Heart right ventricle (tissue), 16 donors: ENCODE measurements around the gene ANAPC4. TPM values are rescaled to one million over a fixed set of nuclear protein-coding genes. Genes with fewer than 3 reads are reported as not detected.

Source experiments
- ATAC-seq, 8 donors: fragments of 200-7000 bp; cut with Tn5 transposase; one replicate each; pipeline ENCODE4 v1.9.1; 2020; ENCODE audit warnings: mild to moderate bottlenecking in 8 of 8, moderate library complexity in 8 of 8, moderate number of reproducible peaks in 1 of 8
- DNase-seq, 2 donors: peaks; one replicate each; pipeline ENCODE4 v3.0.0-alpha.2; 2020
- H3K27ac ChIP-seq, 10 donors: fragments of 200-600 bp; sonication (generic) in 2 of 10; one replicate each; pipeline versions ENCODE4 v1.5.0 to v1.8.0; 2020 to 2022; ENCODE audit warnings: mild to moderate bottlenecking in 3 of 10
- H3K27me3 ChIP-seq, 7 donors: fragments of 200-600 bp; one replicate each; pipeline ENCODE4 v1.8.0; 2021 to 2022; ENCODE audit warnings: mild to moderate bottlenecking in 2 of 7
- H3K36me3 ChIP-seq, 9 donors: fragments of 200-600 bp; sonication (generic) in 1 of 9; one replicate each; pipeline versions ENCODE4 v1.5.0 to v1.8.0; 2020 to 2022; ENCODE audit warnings: mild to moderate bottlenecking in 2 of 9
- H3K4me1 ChIP-seq, 9 donors: fragments of 200-600 bp; sonication (generic) in 1 of 9; one replicate each; pipeline versions ENCODE4 v1.5.0 to v1.8.0; 2020 to 2022; ENCODE audit warnings: mild to moderate bottlenecking in 4 of 9
- H3K4me3 ChIP-seq, 10 donors: fragments of 200-600 bp; sonication (generic) in 2 of 10; one replicate each; pipeline versions ENCODE4 v1.5.0 to v1.8.0; 2020 to 2022; ENCODE audit warnings: mild to moderate bottlenecking in 7 of 10, moderate library complexity in 2 of 10
- H3K9me3 ChIP-seq, 11 donors: fragments of 200-600 bp in 10 of 11; sonication (generic) in 2 of 11; one replicate each; pipeline versions ENCODE4 v1.5.0 to v1.8.0; 2013 to 2022; ENCODE audit warnings: mild to moderate bottlenecking in 2 of 11, control low read depth in 1 of 11, moderate library complexity in 1 of 11
- CTCF ChIP-seq, 9 donors: fragments of 200-600 bp; sonication (generic) in 2 of 9; IDR thresholded peaks; one replicate each; pipeline versions ENCODE4 v1.5.0 to v1.8.0; 2021 to 2022; ENCODE audit warnings: antibody characterized with exemption in 9 of 9, mild to moderate bottlenecking in 5 of 9, moderate library complexity in 1 of 9
- WGBS, 2 donors: extraction: QIAGEN DNeasy Blood & Tissue Kit; methylation state at CpG; one replicate each; pipeline ENCODE4 v1.1.7; 2013; ENCODE audit warnings: inconsistent platforms in 1 of 2; 5-methylcytosine and 5-hydroxymethylcytosine counted together
- intact Hi-C, 10 donors: fragments of 100-400 bp; cut with DNase I; formaldehyde crosslinking; loops; one replicate each; pipeline versions ENCODE4 v1.11.1 to v1.14.2; 2022
- polyA plus RNA-seq, 2 donors: library from polyadenylated mRNA; stranded (reverse); fragments of 200-250 nt; gene quantifications; one replicate each; pipeline ENCODE4 v1.2.3, GENCODE V29; 2013
- total RNA-seq, 10 donors: library from RNA; stranded (reverse); fragmentation: NEBNext Ultra II Directional in 3 of 10; extraction: Animal tissue kit (Norgen Biotek cat#: 25700) in 3 of 10; gene quantifications; one replicate each; pipeline versions ENCODE4 v1.2.1 to v1.2.4, GENCODE V29; 2021 to 2023
- donor health status: Arrhythmogenic right ventricular cardiomyopathy.
- donor health status: ischemic (EF 13 %, LVEDD 7.1; RV severe dilation, severe dysfunction).
- donor health status: healthy with polysubstance abuse.
- donor health status: DM: no; HTN: yes; CAD: no.
- donor health status: DM: no; HTN: no; CAD: no.
- donor health status: ischemic (EF 25% LVEDD 6.9; RV normal size, moderate dysfunction).
- donor health status: ischemic (EF 25% LVEDD 5.7; RV mildly dilated, moderate dysfunction).
- donor health status: healthy.
- donor health status: DM: yes; HTN: yes; CAD: no.
- donor health status: Ischemic cardiomyopathy.
- donor health status: ischemic (EF 35%, LVEDD 5.7; RV mildly dilated, moderate dysfunction).
- donor health status: nonischemic (EF 11% LVEDD 7.7; RV severe dilation, severe dysfunction).
- donor health status: DM: yes; HTN: yes; CAD: no.
- donor health status: PGD.
- donor health status: ischemic (EF 29% LVEDD 5.4; RV normal size, mild dysfunction).
- donor health status: nonischemic (EF 23%, LVEDD 6.1; RV moderate dilation, normal function).

The ANAPC4 gene
- total and polyA plus RNA-seq, 12 donors = 8.2 to 26.7 (median 11.5) TPM

- Histone ChIP-seq H3K4me3 (no peak overlapping the region), H3K36me3 (no peaks in the 10 kb centered on the region), H3K27ac (no peak overlapping the region), H3K4me1 (peaks cover 0 to 4% (median 0%) of the 10 kb centered on the region in 9 donors), H3K27me3 (no peaks in the 10 kb centered on the region), H3K9me3 (no peaks in the 10 kb centered on the region)
- intact Hi-C loops = no loop called here
- no peak for TF ChIP-seq CTCF (IDR thresholded peaks at IDR 0.05)
- DNase-seq (no peak), ATAC-seq (peak in 1 of 8 donors; percentile 22)
- WGBS, 2 donors = 67 to 86% methylated on average over 3 of the region's 3 CpGs
Observed at GRCh38 chr4:25457053-25457715, 80.1 kb downstream of the ANAPC4 start.

DNA sequence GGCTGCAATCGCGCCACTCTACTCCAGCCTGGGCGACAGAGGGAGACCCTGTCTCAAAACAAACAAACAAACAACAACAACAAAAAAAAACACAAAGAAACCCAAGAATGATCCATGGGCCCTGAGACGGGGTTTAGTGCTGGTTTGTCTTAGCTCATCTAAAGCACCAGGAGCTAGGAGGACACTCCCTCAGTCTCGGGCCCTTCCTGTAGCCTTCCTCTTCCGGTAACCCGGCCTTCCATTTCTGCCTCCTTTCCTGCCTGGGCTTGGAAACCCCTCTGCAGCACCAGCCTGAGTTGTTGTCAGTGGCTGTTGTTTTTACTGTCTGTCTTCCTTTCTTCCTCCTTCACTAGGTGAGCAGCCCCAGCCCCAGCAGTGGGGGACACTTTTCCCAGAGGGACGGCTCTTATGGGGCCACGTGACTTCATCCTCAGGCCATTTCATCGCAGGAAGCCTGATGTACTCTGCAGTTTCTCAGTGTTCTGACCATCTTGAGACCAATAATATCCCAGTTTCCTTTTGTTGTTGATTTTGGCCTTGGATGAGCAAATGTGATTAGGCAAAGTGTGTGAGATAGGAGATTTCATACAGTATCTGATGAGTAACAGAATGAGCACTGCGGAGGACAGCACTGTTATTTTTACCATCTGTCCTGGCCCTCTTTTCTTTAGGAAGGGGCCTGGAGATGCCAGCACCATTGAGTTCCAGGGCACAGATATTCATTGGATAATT is 90.1 kb downstream of the ANAPC4 start:
- intact Hi-C loops = no loop called here
- peaks cover 0 to 7% (median 0%) of the 10 kb centered on the region in 11 donors for H3K9me3 ChIP-seq
- DNase-seq (no peak), ATAC-seq (peak in 2 of 8 donors; percentile 9 to 52)
- WGBS, 2 donors = 64 to 72% methylated on average over 11 of the region's 11 CpGs
- H3K4me1 ChIP-seq = peaks cover 0 to 3% (median 0%) of the 10 kb centered on the region in 9 donors
- no peak for TF ChIP-seq CTCF (IDR thresholded peaks at IDR 0.05)
- no peak overlapping the region for H3K4me3 ChIP-seq
- H3K27me3 ChIP-seq = no peaks in the 10 kb centered on the region
- H3K36me3 ChIP-seq = no peaks in the 10 kb centered on the region
- H3K27ac ChIP-seq = no peak overlapping the region

- Histone ChIP-seq H3K4me3 (no peak overlapping the region), H3K36me3 (no peaks in the 10 kb centered on the region), H3K4me1 (peaks cover 0 to 3% (median 0%) of the 10 kb centered on the region in 9 donors), H3K27me3 (no peaks in the 10 kb centered on the region), H3K9me3 (peaks cover 0 to 11% (median 0%) of the 10 kb centered on the region in 11 donors), H3K27ac (no peak overlapping the region)
- ATAC-seq (no peak), DNase-seq (no peak)
- WGBS, 2 donors = 70 to 73% methylated on average over 5 of the region's 5 CpGs
- no peak for TF ChIP-seq CTCF (IDR thresholded peaks at IDR 0.05)
- intact Hi-C loops = no loop called here
Observed at GRCh38 chr4:25467843-25468242, 90.8 kb downstream of the ANAPC4 start.

Other genes starting within 250 kb of the ANAPC4 start
- 1 to 10 TPM; 2.9 to 9.1 (median 6.2) TPM for gene SEPSECS, start 216.8 kb upstream of the ANAPC4 start, total RNA-seq
- 1 to 10 TPM; 1.3 to 6.0 TPM for gene SEPSECS, start 216.8 kb upstream of the ANAPC4 start, polyA plus RNA-seq
- gene PI4K2B, start 143.2 kb upstream of the ANAPC4 start, total RNA-seq = 1 to 10 TPM; 1.6 to 6.0 (median 2.1) TPM
- 1 to 10 TPM; 3.0 to 3.2 TPM for gene PI4K2B, start 143.2 kb upstream of the ANAPC4 start, polyA plus RNA-seq
- 1 to 10 TPM; 6.8 to 9.6 (median 7.5) TPM for gene ZCCHC4, start 64.5 kb upstream of the ANAPC4 start, total RNA-seq
- 10 to 100 TPM in 1 of 2 donors, 1 to 10 TPM in 1; 3.8 to 10.9 TPM for gene ZCCHC4, start 64.5 kb upstream of the ANAPC4 start, polyA plus RNA-seq